GM19455 (cell line): Measurements from ENCODE around the gene UST.
"Not testable (repeated sequence)": the region's sequence is repeated elsewhere in the genome, so short reads cannot be mapped to it uniquely, and the experiment has no call there.

ENCODE experiments used
- ATAC-seq: cut with Tn5 transposase; IDR thresholded peaks from one replicate; pipeline ENCODE4 v1.9.1; 2021; ENCODE audit not compliant: unreplicated experiment

UST gene

GRCh38 chr6:149028767-149029405, 282.1 kb downstream of the UST start:
- no peak for ATAC-seq

- ATAC-seq = peak; percentile 6
These were observed 284.5 kb downstream of the UST start for GRCh38 chr6:149031201-149031858.

DNA sequence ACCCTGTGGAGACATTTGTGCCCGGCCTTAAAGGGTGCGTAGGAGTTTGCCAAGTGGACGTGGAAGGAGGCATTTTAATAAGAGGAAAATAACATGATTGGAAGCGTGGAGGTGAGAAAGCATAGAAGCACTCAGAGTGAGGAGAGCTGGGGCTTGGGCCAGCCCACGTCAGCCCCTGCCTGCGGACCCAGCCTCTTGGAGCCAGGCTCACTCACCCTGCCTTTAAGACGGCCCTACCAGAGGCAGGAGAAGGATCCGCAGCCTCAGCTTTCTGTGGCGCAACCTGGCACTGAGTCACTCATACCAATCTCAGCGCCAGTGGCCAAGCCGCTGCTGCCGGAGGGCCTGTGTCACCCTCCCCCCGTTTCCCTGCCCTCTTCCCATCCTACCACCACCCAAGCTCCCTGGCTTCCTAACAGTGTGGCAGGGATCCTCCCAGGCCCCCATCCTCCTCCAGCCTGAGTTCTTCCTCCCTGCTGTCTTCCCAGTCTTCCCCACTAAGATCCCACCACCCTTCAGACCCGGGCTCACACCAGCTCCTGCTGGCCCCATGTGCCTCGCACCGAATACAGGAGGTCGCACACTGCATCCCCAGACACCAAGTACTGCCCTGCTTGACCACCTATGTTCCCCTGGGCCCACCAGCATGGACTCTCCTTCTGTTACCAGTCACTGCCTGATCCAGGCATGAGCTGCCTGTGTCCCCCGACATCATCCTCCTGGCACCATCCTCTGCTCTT, 285.2 kb downstream of the UST start:
- ATAC-seq = peak; percentile 37

GRCh38 chr6:149032599-149033405, 286.0 kb downstream of the UST start:
- ATAC-seq = peak; percentile 73

DNA sequence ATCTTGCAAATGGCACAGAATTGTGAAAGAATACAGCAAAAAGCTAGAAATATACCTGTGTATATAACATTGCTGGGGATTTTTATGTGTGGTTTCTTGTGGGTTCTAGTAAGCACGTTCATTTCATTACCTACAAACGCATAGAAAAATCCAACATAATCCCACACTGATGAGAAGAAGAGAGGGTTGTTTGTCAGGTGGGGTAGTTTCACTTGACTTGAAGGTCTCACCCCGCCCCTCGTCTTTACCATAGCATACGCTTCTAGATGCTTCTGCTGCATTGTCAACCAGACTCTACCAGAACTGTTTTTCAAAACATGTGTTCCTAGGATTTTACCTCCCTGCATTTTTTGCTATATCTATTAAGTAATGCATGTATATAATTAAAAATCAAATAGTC, 286.6 kb downstream of the UST start:
- peak; percentile 25 for ATAC-seq

DNA sequence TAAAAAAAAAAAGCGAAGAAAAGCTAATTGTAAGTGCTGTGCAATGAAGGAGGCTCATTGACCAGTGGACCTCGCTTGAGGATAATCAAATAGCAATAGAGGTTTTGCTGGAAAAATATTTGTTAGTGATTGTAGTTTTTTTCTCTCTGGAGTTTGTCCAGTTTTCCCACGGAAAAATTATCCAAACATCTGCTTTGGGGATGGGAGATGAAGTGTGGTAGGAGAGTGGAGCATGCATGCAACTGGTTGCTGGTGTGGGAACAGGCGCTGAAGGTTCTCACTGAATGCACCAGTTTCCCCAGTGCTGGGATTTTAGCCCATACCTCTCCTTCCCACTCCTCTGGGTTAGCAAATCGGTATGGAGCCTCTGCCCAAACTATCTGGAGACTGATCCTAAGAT, 288.9 kb downstream of the UST start:
- no peak for ATAC-seq

DNA sequence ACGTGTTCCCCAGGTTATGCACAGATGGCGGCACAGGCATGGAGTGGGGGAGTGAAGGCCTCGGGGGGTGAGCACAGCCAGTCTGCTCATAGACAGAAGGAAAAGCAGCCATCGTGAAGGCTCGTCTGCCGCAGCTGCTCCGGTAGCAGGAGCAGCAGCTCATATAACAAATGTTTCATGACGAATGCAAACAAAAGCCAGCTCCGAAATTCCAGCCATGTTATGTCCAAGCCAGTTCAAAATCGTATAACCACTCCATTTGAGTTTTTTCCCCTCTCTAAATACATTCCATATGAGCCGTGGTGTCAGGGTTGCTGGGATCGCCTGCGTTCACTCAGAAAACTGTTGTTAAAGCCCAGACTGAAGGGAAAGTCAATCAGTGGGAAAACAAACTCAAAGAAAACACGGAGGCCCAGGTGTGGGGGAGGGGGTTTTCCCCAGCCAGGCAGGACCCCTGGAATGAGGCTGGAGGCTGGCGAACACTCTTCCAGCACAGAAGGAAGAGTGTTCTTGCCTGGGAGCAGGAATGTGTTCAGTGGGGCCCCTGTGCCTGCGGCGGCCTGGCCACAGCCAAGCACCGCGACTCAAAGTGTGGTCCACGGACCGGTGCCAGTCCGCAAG, 290.3 kb downstream of the UST start:
- ATAC-seq = no peak

DNA sequence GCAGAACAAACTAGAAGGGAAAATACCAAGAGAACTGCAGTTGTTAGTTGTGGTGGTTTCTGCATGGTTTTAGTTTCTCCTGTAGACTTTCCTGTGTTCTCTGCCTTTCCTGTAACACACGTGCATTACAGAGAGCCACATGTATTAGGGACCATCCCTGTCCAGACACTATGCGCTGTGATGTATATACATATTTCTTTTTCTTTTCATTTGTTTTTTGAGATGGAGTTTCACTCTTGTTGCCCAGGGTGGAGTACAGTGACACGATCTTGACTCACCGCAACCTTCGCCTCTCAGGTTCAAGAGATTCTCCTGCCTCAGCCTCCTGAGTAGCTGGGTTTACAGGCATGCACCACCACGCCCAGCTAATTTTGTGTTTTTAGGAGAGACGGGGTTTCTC, 292.2 kb downstream of the UST start:
- ATAC-seq = not testable (repeated sequence)

DNA sequence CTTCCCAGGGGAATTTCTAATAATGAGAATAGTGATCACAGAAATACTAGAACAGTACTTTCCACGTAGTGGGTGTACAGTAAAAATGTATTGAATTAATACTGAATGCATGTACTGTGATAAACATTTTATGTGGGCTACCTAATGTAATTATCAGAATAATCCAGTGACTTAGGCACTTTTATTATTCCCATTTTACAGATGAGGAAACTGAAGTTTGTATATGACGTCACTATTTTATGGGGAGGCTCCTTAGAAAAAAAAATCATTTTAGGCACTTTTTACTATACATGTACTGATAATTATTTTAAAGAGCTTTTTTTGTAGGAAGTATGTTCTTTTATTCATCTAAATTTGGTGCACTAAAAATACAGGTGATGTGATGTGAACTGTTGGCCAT, 295.1 kb downstream of the UST start:
- no peak for ATAC-seq

GRCh38 chr6:149043476-149044130, 296.8 kb downstream of the UST start:
- no peak for ATAC-seq

GRCh38 chr6:149044528-149044927, 297.7 kb downstream of the UST start:
- ATAC-seq = no peak

GRCh38 chr6:149045404-149045803, 298.6 kb downstream of the UST start:
- ATAC-seq = peak; percentile 59

DNA sequence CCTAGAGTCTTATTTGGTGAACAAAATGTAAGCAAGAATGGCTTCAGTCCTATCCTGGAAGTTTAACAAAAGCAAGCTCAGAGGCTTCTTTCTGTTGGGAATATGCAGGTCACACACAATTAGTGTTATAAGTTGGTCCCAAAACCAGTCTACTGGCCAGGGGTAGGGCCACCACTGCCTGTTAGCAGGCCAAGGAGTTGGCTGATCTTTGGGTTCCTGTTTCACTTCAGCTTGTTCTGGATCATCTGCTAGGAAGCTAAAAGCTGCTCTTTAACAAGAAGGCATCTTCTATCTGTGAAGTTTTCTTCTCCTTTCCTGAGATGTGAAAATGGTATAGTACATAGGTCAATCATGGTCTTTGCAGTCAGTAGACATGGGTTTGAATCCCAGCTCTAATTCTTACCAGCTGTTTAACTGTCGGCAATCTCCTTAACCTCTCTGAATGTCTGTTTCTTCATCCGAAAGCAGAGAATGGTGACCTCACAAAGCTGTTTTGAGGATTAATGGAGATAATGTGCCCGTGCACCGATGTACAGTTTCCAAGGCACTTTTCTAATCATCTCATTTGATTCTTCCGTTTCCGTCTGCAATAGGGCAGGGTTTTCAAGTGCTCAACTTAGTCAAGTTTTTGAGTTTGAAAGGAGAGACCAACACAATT, 299.5 kb downstream of the UST start:
- ATAC-seq = no peak

DNA sequence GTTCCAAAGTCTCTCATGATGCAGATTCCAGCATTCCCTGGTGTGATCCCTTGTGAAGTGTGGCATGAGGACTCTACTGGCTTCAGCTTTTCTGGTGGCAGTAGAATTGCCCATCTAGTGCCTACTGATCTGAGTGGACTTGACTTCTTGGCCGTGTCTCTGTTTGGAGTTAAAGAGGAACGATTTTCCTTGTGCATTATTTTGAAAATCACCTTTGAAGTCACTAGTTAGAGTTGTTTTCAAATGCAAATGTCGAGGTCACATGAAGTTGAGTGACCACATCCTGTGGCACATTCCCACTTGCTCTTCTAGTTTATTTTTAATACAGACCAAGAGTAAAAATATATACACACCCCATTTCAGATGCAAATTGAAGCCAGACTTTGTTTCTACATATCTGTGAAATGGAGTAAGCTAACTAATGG, 300.0 kb downstream of the UST start:
- ATAC-seq = peak; percentile 60

DNA sequence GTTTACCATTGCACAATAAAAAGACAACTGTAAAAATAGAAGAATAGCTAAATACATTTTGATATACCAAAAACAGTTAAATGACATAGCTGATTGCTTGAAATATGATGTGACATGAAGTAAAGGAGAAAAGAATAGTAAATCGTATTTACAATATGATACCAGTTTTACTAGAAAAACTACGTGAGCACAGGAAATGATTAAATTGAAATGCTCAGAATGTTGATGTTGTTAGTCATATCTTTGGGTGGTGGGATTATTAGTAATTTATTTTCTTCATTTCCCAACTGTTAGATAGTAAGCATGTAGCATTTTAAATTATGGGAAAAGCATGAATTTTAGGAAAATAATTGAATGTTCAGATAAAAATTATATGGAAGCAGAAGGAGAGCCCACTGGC, 302.4 kb downstream of the UST start:
- no peak for ATAC-seq

GRCh38 chr6:149050160-149050559, 303.3 kb downstream of the UST start:
- ATAC-seq = no peak

DNA sequence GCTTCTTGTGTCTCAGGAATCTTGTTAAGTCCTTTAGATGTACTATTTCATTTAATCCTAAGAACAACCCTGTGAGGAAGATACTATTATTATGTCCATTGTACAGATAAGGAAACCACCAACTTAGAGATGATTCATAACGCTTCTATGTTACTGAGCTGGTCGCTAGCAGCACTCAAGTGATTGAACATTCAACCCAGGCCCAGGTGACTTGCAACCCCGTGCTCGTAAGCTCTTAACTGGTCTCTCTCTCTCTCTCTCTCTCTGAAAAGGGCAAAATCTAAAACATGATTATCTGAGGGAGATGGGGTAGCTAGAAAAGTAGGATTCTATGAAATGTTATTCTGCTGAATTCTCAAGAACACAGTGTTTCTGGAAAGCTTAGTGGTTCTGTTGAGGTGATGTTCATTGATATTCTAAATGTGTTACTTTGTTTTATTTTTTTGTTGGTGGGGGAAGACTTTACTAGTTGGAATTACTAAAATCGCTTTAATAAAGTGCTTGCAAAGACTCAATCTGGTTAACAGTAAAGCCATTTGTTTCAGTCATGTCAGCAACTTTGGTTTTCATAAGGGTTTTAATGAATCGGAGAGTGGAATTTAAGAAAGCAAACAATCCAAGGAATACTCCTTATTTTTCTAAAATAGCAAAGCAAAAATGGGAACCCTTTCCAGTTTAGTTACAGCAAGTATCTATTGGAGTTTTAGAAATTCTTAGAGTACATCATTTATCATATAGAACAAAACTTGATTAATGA, 305.7 kb downstream of the UST start:
- ATAC-seq = peak; percentile 42

- no peak for ATAC-seq
These were observed 307.2 kb downstream of the UST start for GRCh38 chr6:149053848-149054558.
